Mesendoderm (in vitro differentiated cells): ENCODE results near the gene MTF1.

Experiments
- DNase-seq: peaks from one replicate; pipeline ENCODE4 v3.0.0; 2013
- H2AK5ac ChIP-seq: 2 replicates; pipeline ENCODE4 v1.6.1; 2013; ENCODE audit warnings: low read length, inconsistent platforms
- H2BK120ac ChIP-seq: 2 replicates; pipeline ENCODE4 v1.6.1; 2013; ENCODE audit warnings: low read depth, mild to moderate bottlenecking, low read length, moderate library complexity, mixed read lengths
- H2BK15ac ChIP-seq: replicated peaks from 2 replicates; pipeline ENCODE4 v1.6.1; 2013; ENCODE audit warnings: low read depth, mild to moderate bottlenecking, moderate library complexity
- H2BK5ac ChIP-seq: 2 replicates; pipeline ENCODE4 v1.6.1; 2013; ENCODE audit warnings: low read length, inconsistent platforms
- H3K18ac ChIP-seq: 2 replicates; pipeline ENCODE4 v1.6.1; 2013; ENCODE audit warnings: mild to moderate bottlenecking, low read length, mixed read lengths
- H3K23ac ChIP-seq: one replicate; pipeline ENCODE4 v1.6.1; 2013; ENCODE audit warnings: low read length
- H3K27ac ChIP-seq: 2 replicates; pipeline ENCODE4 v1.5.1; 2013; ENCODE audit warnings: low read depth, mild to moderate bottlenecking, inconsistent platforms, low read length, moderate library complexity
- H3K27me3 ChIP-seq: 2 replicates; pipeline ENCODE4 v1.6.1; 2013; ENCODE audit warnings: low read length, control low read depth, mild to moderate bottlenecking, inconsistent platforms; ENCODE audit not compliant: insufficient read depth, poor library complexity
- H3K36me3 ChIP-seq: 2 replicates; pipeline ENCODE4 v1.6.1; 2013; ENCODE audit warnings: low read length, inconsistent platforms; ENCODE audit not compliant: control insufficient read depth, insufficient read depth
- H3K4ac ChIP-seq: one replicate; pipeline ENCODE4 v1.6.1; 2013; ENCODE audit warnings: low read depth, mild to moderate bottlenecking, low read length, moderate library complexity
- H3K4me1 ChIP-seq: 2 replicates; pipeline ENCODE4 v1.6.1; 2013; ENCODE audit warnings: low read depth, low read length, inconsistent platforms; ENCODE audit not compliant: control insufficient read depth
- H3K4me2 ChIP-seq: 2 replicates; pipeline ENCODE4 v1.6.1; 2013; ENCODE audit warnings: low read length
- H3K4me3 ChIP-seq: 2 replicates; pipeline ENCODE4 v1.5.1; 2013; ENCODE audit warnings: mild to moderate bottlenecking, low read length
- H3K56ac ChIP-seq: one replicate; pipeline ENCODE4 v1.6.1; 2013; ENCODE audit warnings: low read length
- H3K79me1 ChIP-seq: 2 replicates; pipeline ENCODE4 v1.6.1; 2013; ENCODE audit warnings: low read length, inconsistent platforms
- H3K79me2 ChIP-seq: 2 replicates; pipeline ENCODE4 v1.6.1; 2013; ENCODE audit warnings: mild to moderate bottlenecking, low read length; ENCODE audit not compliant: control insufficient read depth, insufficient read depth
- H3K9ac ChIP-seq: 2 replicates; pipeline ENCODE4 v1.6.1; 2013; ENCODE audit warnings: low read length, inconsistent platforms
- H4K5ac ChIP-seq: one replicate; pipeline ENCODE4 v1.6.1; 2013; ENCODE audit warnings: low read length
- H4K8ac ChIP-seq: one replicate; pipeline ENCODE4 v1.6.1; 2013; ENCODE audit warnings: low read depth, mild to moderate bottlenecking, control low read depth, low read length, moderate library complexity
- WGBS: extraction: QIAGEN DNeasy Blood & Tissue Kit; methylation state at CpG from one replicate; pipeline ENCODE4 v1.1.7; 2013; ENCODE audit warnings: low lambda C conversion rate, missing lambda C conversion rate; ENCODE audit not compliant: insufficient coverage; ENCODE audit errors: extremely low coverage; 5-methylcytosine and 5-hydroxymethylcytosine counted together

Gene MTF1

GRCh38 chr1:37824001-37824400, 35.4 kb downstream of the MTF1 start:
- no CpG with 5 or more reads among the region's 2 CpGs for WGBS
- Histone ChIP-seq H3K79me2 (no peaks in the 10 kb centered on the region), H3K18ac (no peak overlapping the region), H3K27me3 (no peaks in the 10 kb centered on the region), H3K4me2 (no peak overlapping the region), H2BK120ac (no peak overlapping the region), H2BK15ac (no peak overlapping the region), H3K23ac (no peak overlapping the region), H3K36me3 (peaks cover 5% of the 10 kb centered on the region), H2AK5ac (no peak overlapping the region), H3K4ac (no peak overlapping the region), H3K4me3 (no peak overlapping the region), H3K4me1 (no peaks in the 10 kb centered on the region), H2BK5ac (no peak overlapping the region), H3K56ac (no peak overlapping the region), H3K9ac (no peak overlapping the region), H4K5ac (no peak overlapping the region), H3K27ac (no peak overlapping the region), H4K8ac (no peak overlapping the region), H3K79me1 (no peaks in the 10 kb centered on the region)
- DNase-seq, result no peak

- Histone ChIP-seq H2BK120ac (no peak overlapping the region), H3K27ac (no peak overlapping the region), H3K56ac (no peak overlapping the region), H2BK15ac (no peak overlapping the region), H3K79me2 (no peaks in the 10 kb centered on the region), H2AK5ac (no peak overlapping the region), H3K9ac (no peak overlapping the region), H3K27me3 (no peaks in the 10 kb centered on the region), H2BK5ac (no peak overlapping the region), H3K4me1 (no peaks in the 10 kb centered on the region), H4K8ac (no peak overlapping the region), H3K18ac (no peak overlapping the region), H3K4me3 (no peak overlapping the region), H3K23ac (no peak overlapping the region), H4K5ac (no peak overlapping the region), H3K4me2 (no peak overlapping the region), H3K36me3 (peaks cover 3% of the 10 kb centered on the region), H3K79me1 (no peaks in the 10 kb centered on the region), H3K4ac (no peak overlapping the region)
- DNase-seq, result no peak
- no CpG with 5 or more reads among the region's 9 CpGs for WGBS
Measured at GRCh38 chr1:37822906-37823815, 36.2 kb downstream of the MTF1 start.

GRCh38 chr1:37821481-37821880, 37.9 kb downstream of the MTF1 start:
- no peak overlapping the region for H3K27ac ChIP-seq
- H3K36me3 ChIP-seq, result peaks cover 3% of the 10 kb centered on the region
- H2BK15ac ChIP-seq, result no peak overlapping the region
- H2BK5ac ChIP-seq, result no peak overlapping the region
- no peak overlapping the region for H3K18ac ChIP-seq
- no peaks in the 10 kb centered on the region for H3K27me3 ChIP-seq
- H2AK5ac ChIP-seq, result no peak overlapping the region
- H3K79me1 ChIP-seq, result no peaks in the 10 kb centered on the region
- no peak overlapping the region for H4K8ac ChIP-seq
- no peak for DNase-seq
- H3K4ac ChIP-seq, result no peak overlapping the region
- no peak overlapping the region for H4K5ac ChIP-seq
- H3K56ac ChIP-seq, result no peak overlapping the region
- no peak overlapping the region for H3K4me2 ChIP-seq
- no CpG with 5 or more reads among the region's 2 CpGs for WGBS
- no peaks in the 10 kb centered on the region for H3K79me2 ChIP-seq
- H2BK120ac ChIP-seq, result no peak overlapping the region
- H3K9ac ChIP-seq, result no peak overlapping the region
- H3K4me1 ChIP-seq, result no peaks in the 10 kb centered on the region
- H3K4me3 ChIP-seq, result no peak overlapping the region
- no peak overlapping the region for H3K23ac ChIP-seq

GRCh38 chr1:37817481-37817880, 41.9 kb downstream of the MTF1 start:
- Histone ChIP-seq H3K9ac (no peak overlapping the region), H2AK5ac (no peak overlapping the region), H2BK120ac (no peak overlapping the region), H3K27ac (no peak overlapping the region), H2BK5ac (no peak overlapping the region), H3K4me1 (no peaks in the 10 kb centered on the region), H2BK15ac (no peak overlapping the region), H3K56ac (no peak overlapping the region), H4K8ac (no peak overlapping the region), H3K4me2 (no peak overlapping the region), H4K5ac (no peak overlapping the region), H3K18ac (no peak overlapping the region), H3K36me3 (peaks cover 3% of the 10 kb centered on the region), H3K79me2 (no peaks in the 10 kb centered on the region), H3K4ac (no peak overlapping the region), H3K27me3 (no peaks in the 10 kb centered on the region), H3K23ac (no peak overlapping the region), H3K4me3 (no peak overlapping the region), H3K79me1 (no peaks in the 10 kb centered on the region)
- no CpG with 5 or more reads among the region's 2 CpGs for WGBS
- DNase-seq, result peak; percentile 64

GRCh38 chr1:37814252-37814651, 45.1 kb downstream of the MTF1 start:
- no peak overlapping the region for H2BK120ac ChIP-seq
- no CpG with 5 or more reads among the region's 7 CpGs for WGBS
- H3K18ac ChIP-seq, result no peak overlapping the region
- no peak overlapping the region for H4K5ac ChIP-seq
- no peak overlapping the region for H3K9ac ChIP-seq
- no peak overlapping the region for H3K4ac ChIP-seq
- no peak overlapping the region for H2AK5ac ChIP-seq
- no peak overlapping the region for H3K4me2 ChIP-seq
- H3K56ac ChIP-seq, result no peak overlapping the region
- H3K79me1 ChIP-seq, result peaks cover under 1% of the 10 kb centered on the region
- H3K4me1 ChIP-seq, result no peaks in the 10 kb centered on the region
- no peak for DNase-seq
- no peak overlapping the region for H3K4me3 ChIP-seq
- no peaks in the 10 kb centered on the region for H3K79me2 ChIP-seq
- no peaks in the 10 kb centered on the region for H3K36me3 ChIP-seq
- H3K23ac ChIP-seq, result no peak overlapping the region
- H2BK15ac ChIP-seq, result no peak overlapping the region
- H3K27me3 ChIP-seq, result no peaks in the 10 kb centered on the region
- H2BK5ac ChIP-seq, result no peak overlapping the region
- no peak overlapping the region for H3K27ac ChIP-seq
- H4K8ac ChIP-seq, result no peak overlapping the region
